ENCODE results near the gene CDH23. TPM values are rescaled to one million over a fixed set of nuclear protein-coding genes. Genes with fewer than 3 reads are reported as not detected.
A peak's percentile ranks its signal among the peaks of the same experiment; 100 is the strongest.

Gene CDH23
- total RNA-seq, 1 donor from 2014 or later: not detected

GRCh38 chr10:71547876-71548846 lies 151.4 kb downstream of the CDH23 start:
- peaks cover 3% of the 10 kb centered on the region for H3K27me3 ChIP-seq (ENCODE audit: control insufficient read depth, insufficient read depth, low read length)
- H3K4me3 ChIP-seq (ENCODE audit: low read depth, low read length): no peak overlapping the region
- TF ChIP-seq CTCF (IDR thresholded peaks at IDR 0.05; ENCODE audit: insufficient read depth, low read length, severe bottlenecking): peak; percentile 15
- FAIRE-seq: no peak
- DNase-seq (ENCODE audit: low read depth): no peak
- no peaks in the 10 kb centered on the region for H3K36me3 ChIP-seq (ENCODE audit: control insufficient read depth, insufficient read depth, low read length)

- H3K4me3 ChIP-seq (ENCODE audit: low read depth, low read length): no peak overlapping the region
- no peak for TF ChIP-seq CTCF (IDR thresholded peaks at IDR 0.05; ENCODE audit: insufficient read depth, low read length, severe bottlenecking)
- DNase-seq (ENCODE audit: low read depth) (no peak), FAIRE-seq (no peak)
- peaks cover 3% of the 10 kb centered on the region for H3K27me3 ChIP-seq (ENCODE audit: control insufficient read depth, insufficient read depth, low read length)
- H3K36me3 ChIP-seq (ENCODE audit: control insufficient read depth, insufficient read depth, low read length): no peaks in the 10 kb centered on the region
These were observed 153.2 kb downstream of the CDH23 start for GRCh38 chr10:71549766-71550533.

- Histone ChIP-seq H3K27me3 (ENCODE audit: control insufficient read depth, insufficient read depth, low read length) (peaks cover 3% of the 10 kb centered on the region), H3K36me3 (ENCODE audit: control insufficient read depth, insufficient read depth, low read length) (no peaks in the 10 kb centered on the region), H3K4me3 (ENCODE audit: low read depth, low read length) (no peak overlapping the region)
- no peak for TF ChIP-seq CTCF (IDR thresholded peaks at IDR 0.05; ENCODE audit: insufficient read depth, low read length, severe bottlenecking)
- no peak for FAIRE-seq
- DNase-seq (ENCODE audit: low read depth): no peak
These were observed 153.9 kb downstream of the CDH23 start for GRCh38 chr10:71550628-71551027.

- FAIRE-seq (no peak), DNase-seq (ENCODE audit: low read depth) (no peak)
- H3K4me3 ChIP-seq (ENCODE audit: low read depth, low read length): no peak overlapping the region
- TF ChIP-seq CTCF (IDR thresholded peaks at IDR 0.05; ENCODE audit: insufficient read depth, low read length, severe bottlenecking): no peak
- H3K36me3 ChIP-seq (ENCODE audit: control insufficient read depth, insufficient read depth, low read length): no peaks in the 10 kb centered on the region
- H3K27me3 ChIP-seq (ENCODE audit: control insufficient read depth, insufficient read depth, low read length): peaks cover 3% of the 10 kb centered on the region
These were observed 155.2 kb downstream of the CDH23 start for GRCh38 chr10:71551970-71552369.

GRCh38 chr10:71553432-71553831 lies 156.7 kb downstream of the CDH23 start:
- H3K4me3 ChIP-seq (ENCODE audit: low read depth, low read length): no peak overlapping the region
- FAIRE-seq (no peak), DNase-seq (ENCODE audit: low read depth) (no peak)
- TF ChIP-seq CTCF (IDR thresholded peaks at IDR 0.05; ENCODE audit: insufficient read depth, low read length, severe bottlenecking): no peak
- H3K36me3 ChIP-seq (ENCODE audit: control insufficient read depth, insufficient read depth, low read length): no peaks in the 10 kb centered on the region
- H3K27me3 ChIP-seq (ENCODE audit: control insufficient read depth, insufficient read depth, low read length): peaks cover 3% of the 10 kb centered on the region
